ENCODE data around the gene EMP1. TPM values are rescaled to one million over a fixed set of nuclear protein-coding genes. Genes with fewer than 3 reads are reported as not detected.
A peak's percentile ranks its signal among the peaks of the same experiment; 100 is the strongest.
"Not testable (repeated sequence)": the region's sequence is repeated elsewhere in the genome, so short reads cannot be mapped to it uniquely, and the experiment has no call there.

Gene EMP1
- polyA plus RNA-seq, 1 donor: 97.8 TPM

DNA sequence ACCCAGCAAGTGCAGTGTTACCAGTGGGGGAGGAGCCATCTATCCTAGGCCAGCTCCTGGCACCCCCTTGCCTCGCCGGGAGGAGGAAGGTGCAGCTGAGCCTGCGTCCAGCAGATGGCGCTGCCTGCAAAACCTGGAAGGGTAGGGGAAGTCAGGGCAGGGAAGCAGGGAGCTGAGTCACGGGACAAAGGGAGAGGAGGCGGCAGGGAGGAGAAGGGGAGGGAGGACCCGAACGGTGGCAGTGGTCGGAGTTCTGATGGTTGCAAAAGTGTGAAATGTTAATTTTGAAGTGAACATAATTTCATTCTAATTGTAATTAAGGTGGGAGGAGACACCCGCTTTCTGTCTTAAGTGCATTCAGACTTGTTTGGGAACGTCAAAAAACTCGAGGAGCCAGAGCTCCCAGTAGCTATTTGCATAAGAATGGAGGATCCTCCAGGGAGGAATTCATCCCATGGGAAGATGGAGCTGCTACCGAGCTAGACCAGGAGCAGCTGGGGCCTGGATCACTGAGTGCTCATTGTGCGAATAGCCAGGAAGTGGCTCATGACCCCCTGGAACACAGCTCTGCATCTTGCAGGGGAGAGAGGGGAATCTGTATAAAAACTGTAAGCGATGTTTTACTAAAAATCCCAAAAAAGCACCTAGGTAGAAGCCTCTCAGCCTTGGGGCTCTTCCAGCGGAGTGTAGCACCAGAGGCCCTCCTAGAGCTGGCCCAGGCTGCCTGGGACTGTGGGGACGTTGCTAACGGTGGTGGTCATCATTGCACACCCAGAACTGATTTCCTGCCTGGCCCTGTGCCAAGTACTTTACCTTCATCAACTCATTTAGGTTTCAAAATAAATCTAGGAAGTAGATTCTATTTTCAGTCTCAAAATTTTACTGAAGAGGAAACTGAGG is 59.5 kb downstream of the EMP1 start:
- peak; percentile 94 for DNase-seq

GRCh38 chr12:13256692-13257045 is 60.1 kb downstream of the EMP1 start:
- DNase-seq: no peak

- DNase-seq: no peak
Measured at GRCh38 chr12:13257356-13257875, 60.9 kb downstream of the EMP1 start.

DNA sequence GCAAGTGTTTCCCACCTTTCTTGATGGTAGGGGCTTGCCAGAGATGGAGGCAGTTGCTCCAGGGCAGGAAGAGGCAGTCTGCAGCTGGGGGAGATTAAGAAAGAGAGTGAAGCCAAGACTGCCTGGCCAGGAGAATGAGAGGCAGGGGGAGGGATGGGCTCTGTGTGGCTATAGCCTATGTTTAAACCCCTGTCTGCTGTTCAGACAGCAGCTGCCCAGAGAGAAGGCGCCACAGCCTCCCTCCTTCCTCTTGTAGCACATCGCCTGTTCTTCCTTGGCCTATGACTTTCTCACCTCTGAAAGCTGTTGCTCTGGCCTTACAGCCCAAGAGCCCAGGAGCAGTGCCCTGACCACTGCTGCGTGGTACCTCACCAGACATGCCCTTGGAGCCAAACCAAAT is 61.7 kb downstream of the EMP1 start:
- no peak for DNase-seq

- DNase-seq: no peak
Measured at GRCh38 chr12:13258717-13259119, 62.2 kb downstream of the EMP1 start.

GRCh38 chr12:13259625-13260024 is 63.1 kb downstream of the EMP1 start:
- not testable (repeated sequence) for DNase-seq

- DNase-seq: not testable (repeated sequence)
Measured at GRCh38 chr12:13267826-13268225, 71.3 kb downstream of the EMP1 start.

GRCh38 chr12:13268581-13268980 is 72.1 kb downstream of the EMP1 start:
- DNase-seq: no peak

Other genes with a start within 250 kb of the EMP1 start
- gene GPRC5D, start 244.6 kb upstream of the EMP1 start, polyA plus RNA-seq (ENCODE audit: insufficient read length): 1.1 TPM
- gene HEBP1, start 196.5 kb upstream of the EMP1 start, polyA plus RNA-seq (ENCODE audit: insufficient read length): 54.6 TPM
- 13.0 TPM for gene FAM234B, start 152.3 kb upstream of the EMP1 start, polyA plus RNA-seq (ENCODE audit: insufficient read length)
- 0.71 TPM for gene GSG1, start 93.1 kb upstream of the EMP1 start, polyA plus RNA-seq (ENCODE audit: insufficient read length)